Non-pigmented ciliary epithelial cell (primary cell): ENCODE data around the gene PPP1R12A.
"Not testable (repeated sequence)": the region's sequence is repeated elsewhere in the genome, so short reads cannot be mapped to it uniquely, and the experiment has no call there.

Source experiments
- DNase-seq: peaks from one replicate; pipeline ENCODE4 v3.0.0-alpha.2; 2010; ENCODE audit warnings: low read depth

Gene PPP1R12A

GRCh38 chr12:79935021-79935623 lies at the start of gene PPP1R12A:
Gene PPP1R12A, minus strand, starts transcription at chr12:79935097. Its CDS starts 166 bp downstream, at chr12:79934931.
- DNase-seq = peak; percentile 78

GRCh38 chr12:79983986-79984620 lies 49.2 kb upstream of the PPP1R12A start:
- DNase-seq = peak; percentile 14

- peak; percentile 32 for DNase-seq
Measured at GRCh38 chr12:79983492-79983891, 48.6 kb upstream of the PPP1R12A start.

DNA sequence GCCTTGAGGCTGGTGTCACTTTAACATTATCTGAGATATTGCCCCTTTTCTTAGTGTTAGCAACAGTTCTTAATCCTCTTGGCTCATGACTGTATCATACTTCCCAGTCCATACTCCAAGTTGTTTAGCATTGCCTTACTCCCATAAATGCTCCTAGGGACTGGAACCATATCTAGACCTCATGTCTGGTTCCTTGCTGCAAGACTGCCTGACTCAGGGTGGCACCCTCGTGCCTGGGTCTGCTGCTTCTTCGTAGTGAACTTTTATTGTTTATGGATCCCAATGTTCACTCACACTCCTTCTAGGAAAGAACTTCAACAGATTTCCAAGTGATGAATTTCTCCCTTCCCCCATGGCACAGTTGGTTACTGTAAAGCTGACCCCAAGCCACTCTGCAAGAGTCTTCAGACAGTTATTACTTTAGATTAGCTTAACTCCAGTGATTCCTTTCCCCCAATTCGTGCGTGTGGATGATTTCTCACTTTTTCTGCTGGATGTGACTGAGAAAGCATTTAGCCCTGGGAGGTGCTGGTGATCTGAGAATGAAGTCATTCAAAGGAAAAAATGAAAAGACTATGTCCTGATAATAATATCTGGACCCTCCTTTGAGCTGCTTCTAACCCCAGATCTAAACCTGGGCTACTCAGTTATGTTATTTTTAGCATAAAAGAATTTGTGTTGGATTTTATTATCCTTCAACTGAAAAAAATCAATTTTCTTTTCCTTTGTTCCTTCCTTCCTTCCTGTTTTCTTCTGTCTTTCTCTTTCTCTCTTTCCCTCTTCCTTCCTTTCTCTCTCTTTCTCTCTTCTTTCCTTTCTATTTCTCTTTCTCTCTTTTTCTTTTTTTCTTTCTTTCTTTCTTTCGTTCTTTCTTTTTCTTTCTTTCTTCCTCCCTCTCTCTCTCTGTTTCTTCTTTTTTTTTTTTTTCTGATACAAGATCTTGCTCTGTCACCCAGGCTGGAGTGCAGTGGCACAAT lies 47.5 kb upstream of the PPP1R12A start:
- no peak for DNase-seq

DNA sequence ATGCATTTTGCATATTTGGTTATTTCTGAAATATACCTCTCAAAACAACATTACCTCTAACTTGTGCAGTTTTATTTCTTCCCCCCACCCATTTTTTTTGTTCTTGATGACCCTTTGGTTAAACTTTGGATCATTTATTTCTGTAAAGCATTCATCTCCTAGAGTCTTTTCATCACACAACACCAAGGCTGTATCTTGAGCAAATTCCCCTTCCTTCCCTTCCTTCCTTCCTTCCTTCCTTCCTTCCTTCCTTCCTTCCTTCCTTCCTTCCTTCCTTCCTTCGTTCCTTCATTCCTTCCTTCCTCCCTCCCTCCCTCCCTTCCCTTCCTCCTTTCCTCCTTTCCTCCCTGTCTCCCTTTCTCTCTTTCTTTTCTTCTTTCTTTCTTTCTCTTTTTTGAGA lies 43.8 kb upstream of the PPP1R12A start:
- DNase-seq = no peak

GRCh38 chr12:79977856-79978460 lies 43.1 kb upstream of the PPP1R12A start:
- DNase-seq = peak; percentile 2

- no peak for DNase-seq
Measured at GRCh38 chr12:79975143-79975542, 40.2 kb upstream of the PPP1R12A start.

GRCh38 chr12:79973801-79974200 lies 38.9 kb upstream of the PPP1R12A start:
- DNase-seq = no peak

DNA sequence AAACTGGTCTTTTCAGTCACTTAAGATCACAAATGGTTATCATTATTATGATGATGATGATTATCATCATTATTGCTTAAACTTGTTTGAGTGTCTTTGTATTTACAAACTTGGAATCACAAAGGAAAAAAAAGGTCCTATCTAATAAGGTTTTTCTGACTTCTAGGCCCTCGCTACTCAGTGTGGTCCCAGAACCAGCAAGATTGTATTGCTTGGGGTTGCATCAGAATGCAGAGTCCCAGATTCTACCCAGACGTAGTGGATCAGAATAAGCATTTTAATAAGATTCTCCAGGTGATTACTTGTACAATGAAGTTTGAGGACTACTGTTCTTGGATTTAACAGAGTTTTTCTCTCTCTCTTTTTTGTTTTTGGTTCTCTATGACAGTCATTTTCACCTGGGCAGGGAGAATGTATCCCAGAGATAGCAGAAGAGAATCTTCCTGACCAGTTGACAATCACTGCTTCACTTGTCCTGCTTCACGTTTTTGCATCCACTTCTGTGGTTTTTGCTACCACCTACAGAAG lies 29.3 kb upstream of the PPP1R12A start:
- no peak for DNase-seq

GRCh38 chr12:79961411-79961810 lies 26.5 kb upstream of the PPP1R12A start:
- DNase-seq = no peak

GRCh38 chr12:79959484-79959883 lies 24.6 kb upstream of the PPP1R12A start:
- DNase-seq = no peak

- DNase-seq = no peak
Measured at GRCh38 chr12:79956896-79957295, 22.0 kb upstream of the PPP1R12A start.

DNA sequence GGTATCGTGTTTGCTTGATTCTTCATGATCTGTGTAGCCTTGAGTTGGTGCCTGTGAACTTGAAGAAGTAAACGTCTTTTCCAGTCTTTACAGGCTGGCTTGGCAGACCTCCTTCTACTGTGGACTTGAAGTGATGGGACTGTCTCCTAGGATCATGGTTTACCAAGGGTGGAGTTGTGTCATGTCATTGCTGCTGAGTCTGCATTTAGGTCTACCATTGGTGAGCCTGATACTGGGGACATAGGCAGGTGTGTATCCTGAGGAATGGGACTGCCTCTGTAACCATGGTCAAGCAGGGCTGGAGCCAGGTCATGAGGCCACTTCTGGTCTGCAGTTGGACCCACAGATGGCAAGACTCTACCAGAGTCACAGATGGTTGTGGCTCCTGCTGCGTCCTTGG lies 20.7 kb upstream of the PPP1R12A start:
- no peak for DNase-seq

GRCh38 chr12:79954037-79954610 lies 19.2 kb upstream of the PPP1R12A start:
- DNase-seq = no peak

- DNase-seq = no peak
Measured at GRCh38 chr12:79949098-79949497, 14.2 kb upstream of the PPP1R12A start.

DNA sequence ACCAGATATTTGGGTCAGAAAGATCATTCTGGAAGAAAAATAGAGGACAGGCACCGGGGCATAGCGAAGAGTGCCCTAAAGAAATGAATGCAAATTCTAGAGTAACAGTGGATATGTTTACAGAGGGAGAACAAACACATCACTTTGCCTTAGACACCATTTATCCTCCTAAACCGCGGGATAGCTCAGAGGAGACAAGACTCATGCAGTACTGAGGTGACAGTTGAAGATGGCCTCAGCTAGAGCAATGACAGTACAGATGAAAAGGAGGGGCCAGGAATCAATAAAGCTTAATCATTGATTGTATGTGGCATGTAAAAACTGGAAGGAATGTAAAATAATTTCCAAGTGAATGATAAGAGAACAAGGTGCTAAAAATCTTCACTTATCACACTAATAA lies 10.5 kb upstream of the PPP1R12A start:
- no peak for DNase-seq

DNA sequence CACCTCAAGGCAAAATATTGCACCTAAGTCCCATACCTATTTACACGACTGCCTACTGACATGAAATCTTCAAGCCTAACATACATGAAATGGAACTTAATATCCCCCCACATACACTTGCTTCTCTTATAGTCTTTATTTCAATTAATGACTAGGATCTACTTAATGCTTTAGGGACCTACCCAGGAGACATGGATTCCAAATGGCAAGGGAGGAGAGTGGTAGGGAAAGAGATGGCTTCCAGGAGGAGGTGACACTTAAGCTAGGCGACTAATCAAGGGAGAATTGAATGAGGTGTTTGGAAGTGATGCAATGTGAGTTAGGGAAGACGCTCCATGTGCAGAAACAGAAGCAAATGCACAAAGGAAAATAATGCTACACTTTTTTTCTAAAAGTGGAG lies 9.7 kb upstream of the PPP1R12A start:
- DNase-seq = no peak

- not testable (repeated sequence) for DNase-seq
Measured at GRCh38 chr12:79942846-79943245, 7.9 kb upstream of the PPP1R12A start.

DNA sequence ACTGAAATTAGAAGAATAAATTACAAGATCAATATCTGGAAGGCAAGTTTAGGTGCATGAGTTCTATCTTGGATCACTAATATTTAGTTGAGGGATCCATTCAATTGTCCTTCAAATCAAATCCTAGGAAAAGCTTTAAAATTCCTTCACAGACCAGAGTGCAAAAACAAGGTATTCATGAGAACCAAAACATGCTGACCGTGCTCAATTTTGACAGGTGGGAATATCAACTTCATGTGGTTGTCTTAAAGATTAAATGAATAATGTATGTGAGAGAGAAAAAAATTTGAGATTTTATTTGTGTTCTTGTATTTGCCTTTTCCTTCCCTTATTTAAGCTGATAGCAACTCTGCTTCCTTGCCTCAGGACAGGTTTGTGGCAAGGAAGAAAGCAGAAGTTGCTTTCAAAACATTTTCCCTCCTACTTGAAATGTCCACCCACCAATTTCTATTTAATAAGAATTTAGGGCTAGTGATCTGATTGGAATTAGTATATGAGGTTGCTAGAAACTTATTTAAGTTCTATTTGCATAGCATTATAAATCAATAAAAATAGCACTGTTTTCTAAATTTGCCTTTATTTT lies 4.9 kb upstream of the PPP1R12A start:
- no peak for DNase-seq

- no peak for DNase-seq
Measured at GRCh38 chr12:79938843-79939242, 3.9 kb upstream of the PPP1R12A start.

- no peak for DNase-seq
Measured at GRCh38 chr12:79936670-79937069, 1.8 kb upstream of the PPP1R12A start.
